ENCODE results near the gene INPP5E.

GRCh38 chr9:136462664-136463063 lies 23.0 kb upstream of the INPP5E start:
- no peak for TF ChIP-seq POLR2A (IDR thresholded peaks at IDR 0.05; ENCODE audit: low read length)
- no peak for TF ChIP-seq GATA1 (IDR thresholded peaks at IDR 0.05; ENCODE audit: low read depth, low read length)

All from erythroblast (primary cell).